Ammon's horn (tissue), 1 donor: ENCODE measurements around the gene SGTA.
"Not testable (repeated sequence)": the region's sequence is repeated elsewhere in the genome, so short reads cannot be mapped to it uniquely, and the experiment has no call there.

ENCODE experiments used
- DNase-seq: peaks from one replicate; pipeline ENCODE4 v3.0.0-alpha.2; 2016; ENCODE audit warnings: low spot score

The SGTA gene

GRCh38 chr19:2782936-2783780, at the start of gene SGTA:
Gene SGTA, minus strand, starts transcription at chr19:2783273. Its CDS starts 14,205 bp downstream, at chr19:2769068.
- DNase-seq: peak; percentile 99

- no peak for DNase-seq
Measured at GRCh38 chr19:2827840-2828489, 44.9 kb upstream of the SGTA start.

GRCh38 chr19:2827022-2827421, 43.9 kb upstream of the SGTA start:
- DNase-seq: no peak

GRCh38 chr19:2824129-2824528, 41.1 kb upstream of the SGTA start:
- DNase-seq: no peak

GRCh38 chr19:2823646-2824045, 40.6 kb upstream of the SGTA start:
- DNase-seq: no peak

- DNase-seq: no peak
Measured at GRCh38 chr19:2822846-2823245, 39.8 kb upstream of the SGTA start.

- no peak for DNase-seq
Measured at GRCh38 chr19:2820112-2820702, 37.1 kb upstream of the SGTA start.

GRCh38 chr19:2819540-2820111, 36.6 kb upstream of the SGTA start, which contains the start of gene ZNF554:
Gene ZNF554, plus strand, starts transcription at chr19:2819868. Its CDS starts 204 bp downstream, at chr19:2820072.
- peak; percentile 93 for DNase-seq

- DNase-seq: not testable (repeated sequence)
Measured at GRCh38 chr19:2817237-2817829, 34.3 kb upstream of the SGTA start.

GRCh38 chr19:2816641-2817040, 33.6 kb upstream of the SGTA start:
- no peak for DNase-seq

- no peak for DNase-seq
Measured at GRCh38 chr19:2815923-2816322, 32.9 kb upstream of the SGTA start.

GRCh38 chr19:2815191-2815614, 32.1 kb upstream of the SGTA start:
- DNase-seq: no peak

GRCh38 chr19:2814426-2814825, 31.4 kb upstream of the SGTA start:
- DNase-seq: no peak

- DNase-seq: no peak
Measured at GRCh38 chr19:2813235-2814160, 30.4 kb upstream of the SGTA start.

- no peak for DNase-seq
Measured at GRCh38 chr19:2812414-2813234, 29.6 kb upstream of the SGTA start.

GRCh38 chr19:2811735-2812413, 28.8 kb upstream of the SGTA start:
- DNase-seq: no peak

- DNase-seq: no peak
Measured at GRCh38 chr19:2811221-2811722, 28.2 kb upstream of the SGTA start.

GRCh38 chr19:2810141-2811091, 27.3 kb upstream of the SGTA start:
- DNase-seq: no peak
